Dedifferentiated amniotic fluid mesenchymal stem cell (primary cell): ENCODE data around the gene BTBD6.

ENCODE experiments used
- DNase-seq: peaks from one replicate; pipeline ENCODE4 v3.0.0-alpha.2; 2016; ENCODE audit errors: extremely low spot score

Gene BTBD6

DNA sequence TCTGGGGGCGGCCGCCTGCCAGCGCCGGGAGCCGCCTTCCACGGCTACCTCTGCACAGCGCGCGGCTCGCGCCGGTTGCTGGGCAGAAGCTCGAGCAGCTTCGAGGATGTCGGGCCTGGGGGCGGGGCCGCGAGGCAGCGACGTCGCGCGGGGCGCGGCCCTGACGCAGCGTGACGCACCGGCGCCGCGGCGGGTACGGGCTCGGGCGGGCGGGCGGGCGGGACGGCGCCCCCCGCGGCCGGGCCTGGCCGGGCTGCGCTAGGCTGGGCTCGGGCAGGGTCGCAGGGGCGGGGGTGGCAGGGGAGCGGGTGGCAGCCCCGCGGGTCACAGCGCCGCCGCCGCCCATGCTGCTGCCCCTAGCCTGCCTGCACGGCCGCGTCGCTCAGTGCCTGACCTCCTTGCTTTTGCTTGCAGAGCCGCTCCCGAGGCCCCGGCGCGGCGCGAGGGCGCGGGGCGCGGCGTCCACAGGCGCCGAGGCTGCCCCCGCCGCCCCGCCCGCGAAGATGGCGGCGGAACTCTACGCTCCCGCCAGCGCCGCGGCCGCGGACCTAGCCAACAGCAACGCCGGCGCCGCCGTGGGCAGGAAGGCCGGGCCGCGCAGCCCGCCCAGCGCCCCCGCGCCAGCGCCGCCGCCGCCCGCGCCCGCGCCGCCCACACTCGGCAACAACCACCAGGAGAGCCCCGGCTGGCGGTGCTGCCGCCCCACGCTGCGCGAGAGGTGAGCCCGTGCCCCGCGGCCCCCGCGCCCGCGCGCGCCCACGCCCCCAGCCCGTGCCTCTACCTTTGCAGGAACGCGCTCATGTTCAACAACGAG lies at the start of gene BTBD6:
Gene BTBD6 (plus strand): TSS at position 166 of the 814 bp plus-strand sequence. CDS start 179 bp downstream, at position 345.
- peak; percentile 62 for DNase-seq

DNA sequence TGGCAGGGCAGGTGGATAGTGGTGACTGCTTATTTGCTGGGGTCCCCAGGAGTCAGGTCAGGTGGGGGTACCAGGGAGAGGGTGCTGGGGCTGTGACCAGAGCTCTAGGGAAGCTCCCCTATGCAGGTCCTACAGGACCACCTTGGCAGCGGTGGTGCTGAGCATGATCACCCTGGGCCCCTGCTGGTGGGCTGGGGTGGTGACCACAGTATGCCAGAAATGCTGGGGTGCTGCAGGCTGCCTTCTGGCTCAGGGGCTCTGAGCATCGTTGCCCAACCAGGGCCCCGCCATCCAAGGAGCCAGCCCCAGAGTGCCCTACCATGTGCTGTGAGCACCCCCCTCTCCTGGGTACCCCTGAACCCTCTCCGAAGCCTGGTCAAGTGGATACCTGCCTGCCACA lies 49.7 kb upstream of the BTBD6 start:
- DNase-seq: no peak

DNA sequence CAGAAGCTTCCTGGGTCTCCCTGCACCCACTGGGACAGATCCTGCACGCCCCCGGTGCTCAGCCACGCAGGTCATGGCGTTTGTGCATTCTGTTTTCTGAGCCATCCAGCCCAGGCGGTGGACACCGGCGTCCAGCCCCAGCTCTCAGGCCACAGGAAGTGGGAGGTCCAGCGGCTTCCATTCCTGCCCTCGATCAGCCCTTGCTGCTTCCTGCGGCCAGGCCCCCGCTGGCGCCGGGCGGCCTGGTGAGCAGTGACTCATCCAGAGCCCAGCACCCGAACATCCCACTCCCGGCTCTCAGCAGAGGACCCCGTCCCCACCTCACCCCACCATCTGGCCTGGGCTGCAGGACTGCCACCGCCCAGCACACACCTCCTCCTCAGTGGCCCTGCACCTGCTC lies 49.2 kb upstream of the BTBD6 start:
- DNase-seq: no peak

DNA sequence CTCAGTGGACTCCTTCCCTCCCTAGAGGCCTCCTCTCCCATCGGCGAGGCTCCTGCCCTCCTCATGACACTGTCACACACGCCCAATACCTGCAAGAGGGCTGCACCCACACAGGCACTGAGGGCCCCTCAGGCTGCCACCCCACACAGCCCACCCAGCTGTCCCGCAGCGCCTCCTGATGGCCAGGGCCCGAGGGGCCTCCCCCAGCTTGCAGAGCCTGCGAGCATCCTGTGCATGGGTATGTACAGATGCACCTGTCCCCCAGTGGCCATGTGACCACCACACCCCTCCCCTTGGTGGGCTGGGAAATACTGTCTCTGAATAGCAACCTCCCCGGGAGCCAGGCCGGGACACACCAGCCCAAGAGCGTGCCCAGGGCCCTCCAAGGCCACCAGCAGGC lies 48.3 kb upstream of the BTBD6 start:
- DNase-seq: no peak

DNA sequence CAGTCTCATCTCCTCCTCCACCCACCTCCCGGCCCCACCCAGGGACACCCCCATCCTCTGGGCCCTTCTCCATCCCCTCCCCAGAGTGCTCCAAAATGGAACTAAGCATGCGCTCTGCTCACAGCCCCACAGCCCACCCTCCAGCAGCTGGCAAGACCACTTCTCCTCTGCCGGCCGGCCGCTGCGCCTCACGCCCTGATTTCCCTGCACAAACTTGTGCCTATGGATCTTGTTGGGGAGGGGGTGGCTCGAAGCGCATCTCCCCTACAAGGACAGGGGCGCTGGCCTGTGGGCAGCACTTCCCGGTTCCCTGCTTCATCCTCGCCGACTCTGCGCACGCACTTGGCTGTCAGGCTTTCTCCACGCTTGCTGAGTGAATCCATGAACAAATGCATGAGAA lies 47.7 kb upstream of the BTBD6 start:
- no peak for DNase-seq

DNA sequence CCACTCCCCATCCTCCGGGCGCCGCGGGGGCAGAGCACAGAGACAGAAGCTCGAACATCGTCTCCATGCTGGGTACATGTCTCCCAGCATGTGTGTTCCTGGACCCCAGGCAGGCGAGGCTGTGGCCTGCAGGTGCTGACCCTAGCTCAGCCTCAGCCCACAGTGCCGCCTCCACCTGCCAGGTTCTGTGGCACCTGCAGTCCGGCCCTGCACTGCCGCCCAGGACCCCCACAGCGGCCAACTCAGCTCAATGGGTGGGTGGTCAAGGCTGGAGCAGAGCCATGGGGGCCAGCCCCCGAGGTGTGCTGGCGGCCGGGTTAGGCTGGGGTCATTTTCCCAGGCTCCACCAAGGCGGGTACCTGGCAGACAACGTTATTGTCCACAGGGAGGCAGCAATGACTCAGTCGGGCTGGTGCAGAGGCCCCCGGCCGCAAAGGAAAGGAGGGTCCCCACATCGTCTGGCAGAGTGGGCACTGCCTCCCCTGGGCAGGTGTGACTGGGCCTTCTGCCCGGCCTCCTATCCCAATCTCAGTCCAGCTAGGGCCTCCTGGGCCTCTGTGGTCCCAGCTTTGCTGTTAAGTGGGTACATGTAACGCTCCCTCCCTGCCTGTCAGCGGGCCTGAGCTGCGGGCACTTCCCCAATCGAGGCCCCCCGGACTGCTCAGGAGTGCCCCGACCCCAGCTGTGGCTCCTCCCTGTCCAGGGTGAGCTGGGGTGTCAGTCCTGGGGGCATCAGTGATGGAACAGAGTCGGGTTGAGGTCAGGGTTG lies 47.0 kb upstream of the BTBD6 start:
- DNase-seq: no peak

DNA sequence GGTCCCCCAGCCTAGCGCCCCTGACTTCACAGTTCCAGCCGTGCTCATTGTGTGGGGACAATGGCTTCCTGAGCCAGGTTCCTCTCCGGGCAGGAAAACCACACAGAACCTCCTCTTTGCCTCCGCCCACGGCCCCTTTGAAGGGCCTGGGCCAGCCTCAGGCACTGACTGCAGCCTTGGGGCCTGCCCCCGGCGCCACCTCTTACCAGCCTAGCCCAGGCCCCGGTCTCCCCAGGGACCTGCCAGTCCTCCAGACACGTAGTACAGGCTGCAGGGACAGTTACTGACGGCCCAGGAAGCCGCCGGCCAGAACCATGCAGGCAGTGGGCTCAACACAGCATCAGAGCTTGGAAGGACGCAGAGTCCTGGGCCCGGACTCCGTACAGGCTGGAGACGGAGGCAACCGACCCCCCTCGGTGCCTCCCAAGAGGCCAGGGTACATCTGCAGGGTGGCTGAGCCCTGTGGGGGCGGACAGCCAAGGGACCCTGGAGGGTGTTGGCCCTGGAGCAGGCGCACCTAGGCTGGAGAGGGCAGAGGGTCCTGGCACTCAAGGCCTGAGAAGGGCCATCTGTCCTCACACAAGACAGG lies 46.3 kb upstream of the BTBD6 start:
- DNase-seq: no peak

DNA sequence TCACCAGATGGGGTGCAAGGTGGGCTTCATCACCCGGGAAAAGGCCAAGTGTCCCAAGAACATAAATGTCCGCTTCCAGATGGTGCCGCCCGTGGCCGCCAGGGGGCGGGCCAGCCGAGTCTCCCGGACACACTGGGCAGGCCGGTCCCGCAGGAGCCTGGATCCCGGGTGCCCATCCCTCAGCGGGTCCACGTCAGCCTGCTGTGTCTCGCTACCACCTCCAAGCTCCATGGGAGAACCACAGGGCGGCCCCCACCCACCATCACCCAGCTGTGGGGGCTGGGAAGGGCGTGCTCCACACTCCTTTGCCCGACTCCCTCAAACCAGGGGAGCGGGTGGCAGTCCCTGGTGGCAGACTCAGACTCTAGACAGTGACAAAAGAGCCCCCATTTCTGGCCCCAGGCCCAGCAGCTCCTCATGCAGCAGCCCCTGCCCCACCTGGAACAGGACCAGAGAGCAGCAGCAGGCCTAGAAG lies 45.2 kb upstream of the BTBD6 start:
- DNase-seq: peak; percentile 61

DNA sequence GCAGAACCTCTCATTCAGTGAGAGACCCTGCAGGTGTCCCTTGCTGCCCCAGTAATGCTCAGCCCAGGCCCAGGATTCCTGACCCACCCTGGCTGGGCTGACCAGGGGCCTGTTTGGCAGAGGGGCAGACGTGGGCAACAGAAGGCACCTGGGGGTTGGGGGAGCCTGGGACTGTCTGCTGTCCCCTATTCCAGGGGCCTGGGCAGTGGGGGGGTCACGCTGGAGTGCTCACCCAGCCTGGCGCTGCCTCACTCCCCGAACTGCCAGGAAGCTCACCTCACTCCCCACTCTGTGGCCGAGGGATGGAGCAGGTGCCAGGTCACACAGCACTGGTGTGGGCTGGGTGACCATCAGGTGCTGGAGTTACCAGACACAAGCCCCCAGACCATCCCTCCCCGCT lies 44.6 kb upstream of the BTBD6 start:
- DNase-seq: no peak

DNA sequence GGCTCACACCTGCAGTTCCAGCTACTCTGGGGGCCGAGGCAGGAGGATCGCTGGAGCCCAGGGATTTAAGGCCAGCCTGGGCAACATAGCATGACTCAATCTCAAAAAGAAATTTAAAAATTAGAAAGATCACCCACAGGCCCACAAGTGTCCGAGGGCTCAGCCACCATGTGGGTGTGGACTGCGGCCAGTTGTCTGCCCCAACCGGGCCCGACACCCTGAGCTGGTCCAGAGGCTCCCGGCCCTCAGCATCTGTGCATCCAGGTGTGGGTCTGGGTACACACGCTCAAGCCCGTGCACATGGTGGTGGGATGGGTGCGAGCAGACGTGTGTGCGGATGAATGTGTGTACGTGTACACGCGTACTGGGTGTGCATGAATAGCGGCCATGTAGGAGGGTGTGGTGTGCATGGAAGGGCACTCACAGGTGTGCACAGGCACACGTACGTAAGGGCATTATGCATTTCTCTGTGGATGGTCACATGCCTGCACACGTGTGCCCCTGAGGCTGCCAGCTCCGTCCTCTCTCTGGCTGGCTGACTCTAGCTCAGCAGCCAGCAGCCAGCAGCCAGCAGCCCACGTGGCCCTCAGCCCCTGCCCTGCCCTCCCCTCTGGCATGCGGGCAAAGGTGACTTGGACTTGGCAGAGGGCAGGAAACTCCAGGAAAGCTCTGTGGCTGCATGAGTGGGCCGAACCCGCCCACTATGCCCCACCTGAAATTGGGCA lies 44.0 kb upstream of the BTBD6 start:
- DNase-seq: no peak

DNA sequence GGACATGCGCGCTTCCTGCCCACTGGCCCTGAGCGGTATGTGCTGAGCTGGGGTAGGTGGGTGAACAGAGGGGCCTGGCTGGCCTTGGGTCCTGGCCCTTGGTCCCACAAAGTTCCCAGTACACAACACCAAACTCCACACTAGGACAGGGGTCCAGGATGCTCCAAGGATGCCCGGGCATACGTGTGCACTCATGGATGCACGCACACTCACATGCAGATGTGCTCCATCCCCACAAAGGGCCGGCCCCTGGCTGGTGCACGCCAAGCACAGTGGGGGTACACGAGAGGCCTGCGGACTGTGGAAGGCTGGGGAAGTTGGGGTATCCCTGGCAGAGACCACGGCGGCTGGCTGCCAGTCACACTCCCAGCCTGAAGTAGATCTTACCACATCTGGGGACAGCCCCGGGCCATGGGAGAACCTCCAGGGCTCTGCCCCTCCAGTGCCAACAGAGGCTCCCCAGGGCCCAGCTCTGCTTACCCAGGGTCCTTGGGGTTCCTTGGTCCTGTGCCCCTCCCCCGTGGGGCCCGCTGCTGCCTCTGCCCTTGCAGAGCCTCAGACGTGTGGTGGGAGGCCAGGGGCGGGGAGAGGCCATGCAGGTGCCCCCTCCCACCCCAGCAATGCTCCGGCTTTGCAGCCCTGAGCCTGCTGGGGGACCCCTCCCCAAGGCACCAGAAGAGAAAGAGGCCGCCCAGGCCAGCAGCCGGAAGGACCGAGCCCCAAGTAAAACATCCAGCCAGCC lies 43.2 kb upstream of the BTBD6 start:
- DNase-seq: no peak

DNA sequence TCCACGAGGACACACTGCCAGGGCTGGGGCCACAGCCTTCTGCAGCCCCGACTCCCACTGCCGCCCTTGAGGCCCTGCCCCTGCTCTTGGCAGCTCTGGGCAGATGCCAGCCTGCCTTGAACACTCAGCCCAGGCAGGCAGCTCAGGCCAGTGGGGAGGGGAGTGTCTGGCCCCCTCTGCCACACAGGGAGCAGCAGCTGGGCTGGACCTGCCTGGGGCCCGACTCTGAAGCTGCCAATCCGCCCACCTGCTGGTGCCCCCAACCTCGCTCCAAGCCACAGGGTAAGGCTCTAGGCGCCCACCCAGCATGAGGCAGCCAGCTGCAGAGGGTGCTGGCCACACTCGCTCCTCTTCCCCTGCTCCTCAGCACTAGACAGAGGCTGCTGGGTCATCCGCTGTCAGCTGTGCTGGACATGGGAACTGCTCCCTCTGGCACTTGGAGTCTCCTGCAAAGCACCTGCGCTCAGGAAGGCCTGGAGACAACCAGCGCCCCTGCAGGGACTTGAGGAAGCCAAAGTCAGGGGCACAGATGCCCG lies 42.6 kb upstream of the BTBD6 start:
- DNase-seq: no peak

DNA sequence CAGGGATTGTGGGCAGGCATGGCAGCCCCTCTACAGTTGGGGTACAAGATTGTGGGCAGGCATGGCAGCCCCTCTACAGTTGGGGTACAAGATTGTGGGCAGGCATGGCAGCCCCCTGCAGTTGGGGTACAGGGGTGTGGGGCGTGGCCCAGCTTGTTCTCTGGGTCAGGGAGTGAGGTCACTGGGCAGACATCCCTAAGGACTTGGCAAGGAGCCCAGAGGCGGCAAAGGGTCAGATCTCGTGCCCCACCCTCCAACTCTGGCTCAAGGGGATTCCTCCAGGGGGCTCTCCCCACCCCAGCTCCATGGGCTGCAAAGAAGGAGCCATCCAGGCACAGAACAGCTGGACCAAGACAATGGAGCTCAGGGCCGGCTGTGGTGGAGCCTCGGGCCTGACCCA lies 41.5 kb upstream of the BTBD6 start:
- DNase-seq: no peak

DNA sequence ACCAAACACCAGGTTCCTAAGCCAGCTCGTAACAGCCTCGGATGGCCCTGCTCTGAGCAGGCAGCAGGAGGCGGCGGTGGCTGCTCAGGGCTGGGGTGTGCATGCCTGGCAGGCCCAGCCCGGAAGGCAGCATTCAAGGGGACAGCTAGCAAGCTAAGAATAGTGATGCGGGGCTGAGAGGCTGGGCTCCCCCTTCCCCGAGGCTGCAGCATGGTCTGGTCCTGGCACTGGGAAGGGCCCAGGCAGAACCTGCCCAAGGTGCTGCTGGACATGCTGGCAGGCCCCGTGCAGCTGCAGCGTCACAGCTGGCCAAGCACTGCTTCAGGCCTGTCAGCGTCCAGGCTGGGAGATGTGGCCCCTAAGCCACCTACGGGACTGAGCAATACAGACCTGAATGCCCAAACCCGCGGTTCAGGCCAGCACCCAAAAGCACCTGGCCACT lies 40.9 kb upstream of the BTBD6 start:
- no peak for DNase-seq

DNA sequence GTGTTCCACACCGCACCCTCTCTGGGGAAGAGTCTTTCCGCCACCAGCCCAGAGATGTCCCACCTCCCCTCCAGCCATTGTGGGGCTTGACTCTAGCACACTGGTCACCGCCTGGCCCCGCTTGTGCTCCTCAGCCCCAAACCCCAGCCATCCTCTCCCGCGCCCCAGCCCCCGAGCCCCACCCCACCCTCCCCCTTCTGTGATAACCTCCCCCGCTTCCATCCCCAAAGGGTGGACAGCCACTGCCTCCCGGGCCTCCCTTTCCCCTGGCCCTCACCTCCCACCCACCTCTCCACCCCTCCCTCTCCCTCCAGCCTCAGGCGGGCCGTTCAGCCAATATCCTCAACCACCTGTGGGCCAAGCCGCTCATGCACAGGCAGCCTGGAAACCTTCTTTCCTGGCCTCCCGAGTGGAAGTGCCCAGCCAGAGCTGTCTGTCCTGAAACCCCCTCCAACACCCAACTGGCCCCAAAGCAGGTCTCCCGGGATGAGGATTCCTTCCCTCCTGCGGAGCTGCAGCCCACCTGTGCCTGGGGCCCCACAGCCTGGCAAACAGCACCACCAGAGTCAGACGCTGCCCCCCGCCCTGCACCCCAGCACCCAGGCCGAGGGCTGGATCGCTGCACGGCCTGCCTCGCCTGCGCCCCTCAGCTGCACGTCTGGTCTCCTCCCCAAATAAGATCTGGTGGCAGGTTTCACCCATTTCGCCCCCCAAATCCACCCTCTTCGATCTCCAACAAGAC lies 40.2 kb upstream of the BTBD6 start:
- no peak for DNase-seq

DNA sequence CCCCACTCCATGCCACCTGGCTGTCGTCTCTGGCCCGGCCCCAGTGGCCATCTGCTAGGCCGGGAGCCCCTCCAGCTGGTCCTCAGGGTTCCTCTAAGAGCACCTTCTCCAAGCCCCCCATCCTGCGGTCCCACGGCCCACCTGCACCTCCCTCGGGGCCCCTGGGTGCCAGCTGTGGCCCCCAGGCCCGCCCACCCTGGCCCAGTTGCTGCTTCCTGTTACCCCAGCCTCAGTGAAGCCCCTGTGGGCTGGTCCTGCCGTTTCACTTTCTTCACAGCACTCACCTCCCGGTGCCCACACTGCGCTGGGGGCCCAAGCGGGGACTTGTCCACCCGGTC lies 39.6 kb upstream of the BTBD6 start:
- DNase-seq: no peak

DNA sequence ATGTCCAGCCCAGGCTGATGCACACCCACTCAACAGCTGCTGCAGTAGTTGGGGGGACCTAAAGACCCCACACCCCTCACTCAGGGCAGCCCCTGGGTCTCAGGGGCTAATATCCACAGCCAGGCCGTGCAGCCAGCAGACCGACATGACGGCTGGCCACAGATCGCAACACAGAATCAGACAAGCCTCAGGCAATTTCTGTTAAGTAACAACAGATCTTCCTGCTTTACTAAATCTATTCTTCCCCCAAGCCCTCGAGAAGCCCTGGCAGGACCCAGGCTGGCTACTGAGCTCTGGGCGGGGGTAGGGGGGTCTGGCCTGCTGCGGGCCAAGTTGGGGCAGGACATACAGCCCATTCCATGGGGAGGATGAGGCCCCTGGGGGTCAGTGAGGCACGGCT lies 39.2 kb upstream of the BTBD6 start:
- DNase-seq: no peak

DNA sequence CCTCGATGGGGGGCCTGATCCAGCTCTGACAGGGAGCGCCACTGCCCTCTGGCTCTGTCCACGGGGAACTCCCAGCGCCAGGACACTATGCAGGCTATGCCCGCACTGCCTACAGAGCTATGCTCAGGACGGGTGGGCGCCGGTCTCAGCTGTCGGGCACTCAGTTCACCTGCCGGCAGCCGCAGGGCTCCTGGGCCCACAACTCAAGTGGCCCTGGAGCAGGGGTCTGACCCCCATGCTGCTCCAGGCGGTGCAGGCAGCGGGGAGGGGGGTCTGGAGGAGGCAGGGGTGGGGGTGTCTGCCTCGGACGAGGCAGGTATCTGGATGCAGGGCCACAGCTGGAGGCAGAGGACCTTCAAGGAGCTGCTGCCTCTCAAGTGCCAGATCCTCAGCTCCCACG lies 38.7 kb upstream of the BTBD6 start:
- DNase-seq: no peak

DNA sequence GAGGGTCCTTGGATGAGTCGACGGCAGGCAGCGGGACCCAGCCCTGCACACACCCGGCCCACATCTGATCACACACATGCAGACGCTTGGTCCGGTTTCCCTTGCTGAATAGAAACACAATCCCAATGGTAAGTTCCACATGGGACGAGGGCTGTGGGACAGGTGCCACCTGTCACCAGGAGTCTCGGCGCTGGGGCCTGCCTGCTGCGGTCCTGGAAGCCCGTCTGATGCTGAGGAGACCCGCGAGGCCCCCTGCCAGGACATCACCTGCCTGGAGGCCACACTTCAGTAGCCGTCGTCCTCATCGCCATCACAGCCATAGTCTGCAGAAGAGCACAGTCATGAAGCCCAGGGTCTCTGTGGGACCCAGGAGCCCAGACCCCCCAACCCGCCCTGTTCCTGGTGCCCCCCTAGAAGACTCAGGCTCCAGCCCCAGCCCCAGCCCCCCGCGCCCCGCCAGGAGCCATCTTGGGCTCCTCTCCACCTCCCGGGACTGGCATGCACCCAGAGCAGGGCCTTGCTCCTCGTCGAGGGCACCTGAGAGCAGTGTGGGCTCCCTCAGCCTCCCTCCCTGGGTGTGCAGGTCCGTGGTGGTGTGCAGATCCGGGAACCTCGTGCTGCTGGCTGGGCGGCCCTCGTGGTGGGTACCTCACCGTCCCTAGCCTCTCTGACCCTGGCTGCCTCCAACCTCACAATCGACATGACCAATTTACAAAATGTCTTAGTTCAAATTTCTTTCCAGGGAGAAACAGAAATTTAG lies 37.9 kb upstream of the BTBD6 start:
- no peak for DNase-seq
